Measurements from ENCODE around the gene PSTPIP2. TPM values are rescaled to one million over a fixed set of nuclear protein-coding genes. Genes with fewer than 3 reads are reported as not detected.
"Not testable (repeated sequence)": the region's sequence is repeated elsewhere in the genome, so short reads cannot be mapped to it uniquely, and the experiment has no call there.

PSTPIP2 gene
- total RNA-seq, 1 donor from 2014 or later = 7.9 TPM

- DNase-seq = no peak
Measured at GRCh38 chr18:46069524-46069923, 2.5 kb downstream of the PSTPIP2 start.

- no peak for DNase-seq
Measured at GRCh38 chr18:46068763-46069162, 3.3 kb downstream of the PSTPIP2 start.

DNA sequence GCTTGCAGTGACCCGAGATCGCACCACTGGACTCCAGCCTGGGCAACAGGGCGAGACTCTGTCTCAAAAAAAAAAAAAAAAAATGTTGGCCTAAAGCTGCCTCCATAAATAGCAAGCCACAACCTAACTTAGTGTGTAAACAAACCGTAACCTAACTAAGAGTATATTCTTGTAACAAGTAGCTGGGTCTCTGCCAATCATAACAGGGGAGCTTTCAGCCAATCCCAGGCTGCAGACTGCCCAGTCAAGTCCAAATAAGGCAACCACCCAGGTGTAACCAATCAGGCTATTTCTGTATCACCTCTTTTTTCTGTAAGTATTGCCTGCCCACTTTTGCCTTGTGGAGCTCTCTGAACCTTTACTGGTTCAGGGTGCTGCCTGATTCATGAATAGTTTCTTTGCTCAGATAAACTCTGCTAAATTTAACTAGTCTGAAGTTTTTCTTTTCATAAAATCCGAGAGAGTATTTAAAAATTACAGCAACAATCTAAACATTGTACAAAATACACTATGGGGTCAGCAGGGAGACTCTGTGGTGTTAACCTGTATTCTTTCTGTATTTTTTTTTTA lies 4.5 kb downstream of the PSTPIP2 start:
- DNase-seq = no peak

DNA sequence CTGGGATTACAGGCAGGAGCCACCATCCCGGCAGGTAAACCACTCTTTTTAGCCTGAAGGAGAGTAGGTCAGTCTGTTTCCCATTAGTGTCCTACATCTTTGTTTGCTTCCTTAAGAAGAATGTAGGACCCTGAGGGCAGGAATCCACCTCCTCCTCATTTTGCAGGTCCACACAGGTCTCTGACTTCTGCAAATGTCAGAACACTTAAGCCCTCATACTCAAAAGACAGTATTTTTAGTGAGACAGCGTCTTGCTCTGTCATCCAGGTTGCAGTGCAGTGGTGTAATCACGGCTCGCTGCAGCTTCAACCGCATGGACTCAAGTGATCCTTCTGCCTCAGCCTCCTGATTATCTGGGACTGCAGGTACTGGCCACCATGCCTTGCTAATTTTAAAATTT lies 9.3 kb downstream of the PSTPIP2 start:
- DNase-seq = no peak

DNA sequence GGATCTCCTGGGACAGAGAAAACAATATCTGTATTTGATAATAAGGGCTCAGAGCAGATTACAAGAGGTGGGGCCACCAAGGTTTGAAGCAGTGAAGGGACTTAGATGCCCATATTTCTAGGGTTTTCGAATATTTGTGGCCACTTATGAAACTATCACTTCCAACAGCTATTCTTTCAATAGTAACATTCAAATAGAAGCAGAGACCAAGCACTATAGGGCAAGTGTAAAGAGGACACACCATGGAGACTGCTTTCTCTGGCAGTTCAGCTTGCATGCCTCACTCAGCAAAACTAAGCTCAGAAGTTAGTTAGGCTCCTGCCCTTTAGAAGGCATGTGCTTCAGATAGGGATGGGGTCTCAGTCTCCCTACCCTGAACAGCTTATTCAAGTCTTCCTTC lies 10.3 kb downstream of the PSTPIP2 start:
- no peak for DNase-seq

GRCh38 chr18:46061387-46061786 lies 10.7 kb downstream of the PSTPIP2 start:
- no peak for DNase-seq

- no peak for DNase-seq
Measured at GRCh38 chr18:46060359-46060841, 11.7 kb downstream of the PSTPIP2 start.

GRCh38 chr18:46055838-46056230 lies 16.2 kb downstream of the PSTPIP2 start:
- DNase-seq = no peak

GRCh38 chr18:46054956-46055837 lies 16.9 kb downstream of the PSTPIP2 start:
- no peak for DNase-seq

- peak; percentile 68 for DNase-seq
Measured at GRCh38 chr18:46053368-46054095, 18.5 kb downstream of the PSTPIP2 start.

DNA sequence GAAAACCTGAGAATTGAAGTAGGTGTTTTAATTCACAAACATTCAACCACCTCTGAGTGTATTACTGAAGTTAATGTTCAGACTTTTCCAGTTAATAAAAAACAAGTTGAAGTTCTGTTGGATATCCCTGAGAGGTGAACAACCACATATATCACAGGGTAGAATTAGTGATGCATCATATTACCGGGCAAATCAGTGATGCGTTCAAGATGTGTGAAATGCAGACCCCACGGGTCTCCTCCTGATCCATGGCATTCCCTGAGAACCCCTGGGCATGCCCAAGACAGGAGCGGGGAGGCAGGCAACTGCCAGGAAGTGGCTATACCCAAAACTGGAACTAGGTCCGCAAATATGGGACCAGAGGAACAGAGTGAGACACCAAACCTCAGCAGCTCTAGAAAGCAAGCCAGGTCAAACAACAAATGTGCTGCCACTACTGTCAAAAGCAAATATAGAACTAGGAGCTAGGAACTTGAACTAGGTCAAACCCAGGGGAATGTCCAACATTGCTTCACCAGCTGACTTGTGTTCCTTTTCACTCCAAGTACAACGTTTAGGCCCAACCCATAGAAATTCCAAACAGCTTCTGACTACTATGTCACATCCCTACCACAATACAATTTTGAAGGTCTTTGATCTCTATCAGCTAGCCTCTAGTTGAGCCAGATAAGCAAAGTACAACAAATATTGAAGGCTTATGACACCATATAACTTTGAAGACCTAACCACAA lies 20.2 kb downstream of the PSTPIP2 start:
- DNase-seq = no peak

DNA sequence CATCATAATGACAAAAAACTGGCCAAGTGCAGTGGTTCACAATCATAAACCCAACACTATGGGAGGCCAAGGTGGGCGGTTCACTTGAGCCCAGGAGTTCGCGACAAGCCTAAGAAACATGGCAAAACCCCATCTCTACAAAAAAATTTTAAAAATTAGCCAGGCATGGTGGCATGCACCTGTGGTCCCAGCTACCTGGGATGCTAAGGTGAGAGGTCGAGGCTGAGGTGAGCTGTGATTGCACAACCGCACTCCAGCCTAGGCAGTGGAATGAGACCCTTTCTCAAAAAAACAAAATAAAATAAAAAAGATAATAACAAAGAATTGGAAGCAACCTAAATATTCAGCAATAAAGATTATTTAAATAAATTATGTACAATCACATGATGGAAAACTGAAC lies 21.8 kb downstream of the PSTPIP2 start:
- DNase-seq = no peak

GRCh38 chr18:46048641-46049040 lies 23.4 kb downstream of the PSTPIP2 start:
- DNase-seq = no peak

DNA sequence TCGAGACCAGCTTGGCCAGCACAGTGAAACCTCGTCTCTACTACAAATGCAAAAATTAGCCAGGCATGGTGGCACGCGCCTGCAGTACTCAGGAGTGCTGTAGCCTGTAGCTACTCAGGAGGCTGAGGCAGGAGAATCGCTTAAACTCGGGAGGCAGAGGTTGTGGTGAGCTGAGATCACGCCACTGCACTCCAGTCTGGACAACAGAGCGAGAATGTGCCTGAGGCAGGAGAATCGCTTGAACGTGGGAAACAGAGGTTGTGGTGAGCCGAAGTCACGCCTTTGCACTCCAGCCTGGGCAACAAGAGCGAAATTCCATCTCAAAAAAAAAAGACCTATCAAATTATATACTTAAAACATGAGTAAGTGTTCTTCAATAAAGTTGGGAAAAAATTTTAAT lies 24.7 kb downstream of the PSTPIP2 start:
- not testable (repeated sequence) for DNase-seq

- DNase-seq = no peak
Measured at GRCh38 chr18:46046688-46047087, 25.4 kb downstream of the PSTPIP2 start.

DNA sequence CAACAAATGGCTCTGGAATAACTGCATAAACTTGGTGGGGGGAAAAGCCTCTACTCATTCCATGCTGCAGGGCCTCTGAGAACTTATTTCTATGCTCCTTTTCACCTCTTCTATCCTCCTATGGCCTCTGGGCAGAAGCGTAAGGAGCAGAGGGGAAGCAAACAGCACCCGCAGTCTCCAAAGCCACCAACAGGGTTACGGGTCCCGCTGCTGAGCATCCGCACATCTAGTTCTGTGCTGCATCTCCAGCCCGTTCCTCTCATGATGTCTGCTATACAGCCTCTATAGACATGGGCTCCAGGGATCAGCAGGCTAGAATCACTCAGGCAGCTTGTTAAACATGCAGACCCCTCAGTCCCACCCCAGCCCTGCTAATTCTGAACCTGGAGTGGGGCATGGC lies 25.9 kb downstream of the PSTPIP2 start:
- DNase-seq = no peak

- no peak for DNase-seq
Measured at GRCh38 chr18:46042571-46043123, 29.4 kb downstream of the PSTPIP2 start.

GRCh38 chr18:46040747-46041104 lies 31.3 kb downstream of the PSTPIP2 start:
- no peak for DNase-seq

DNA sequence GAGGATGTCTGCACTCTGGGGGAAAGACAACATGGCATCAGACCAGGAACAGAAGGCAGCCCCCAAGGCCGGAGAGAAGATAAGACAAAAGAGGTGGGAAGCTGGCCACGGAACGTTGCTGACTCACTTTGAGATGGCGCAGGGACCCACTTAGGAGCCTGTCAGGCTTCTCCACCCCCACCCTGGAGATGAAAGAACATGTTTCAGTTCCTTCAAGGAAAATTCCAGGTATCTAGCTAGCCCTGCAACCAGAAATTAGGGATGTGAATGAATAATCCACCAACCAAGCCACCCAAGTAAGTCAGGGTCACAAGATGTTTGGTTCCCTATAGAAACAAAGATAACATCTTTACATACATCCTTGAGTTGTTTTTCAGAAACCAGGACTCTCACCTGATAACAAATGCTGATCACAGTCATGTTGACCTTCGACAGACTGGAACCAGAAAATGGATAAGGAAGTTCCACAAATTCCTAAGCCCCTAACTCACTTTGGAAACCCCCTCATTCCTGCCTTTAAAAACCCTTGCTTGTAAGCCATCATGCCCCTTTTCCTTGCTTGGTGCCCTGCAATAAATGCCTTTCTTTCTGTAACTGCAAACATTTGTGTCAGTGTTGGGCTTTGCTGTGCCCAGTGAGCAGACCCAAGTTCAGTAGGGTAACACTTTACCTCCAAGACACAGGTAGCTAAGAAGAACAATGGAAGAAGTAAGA lies 31.9 kb downstream of the PSTPIP2 start:
- DNase-seq = no peak

DNA sequence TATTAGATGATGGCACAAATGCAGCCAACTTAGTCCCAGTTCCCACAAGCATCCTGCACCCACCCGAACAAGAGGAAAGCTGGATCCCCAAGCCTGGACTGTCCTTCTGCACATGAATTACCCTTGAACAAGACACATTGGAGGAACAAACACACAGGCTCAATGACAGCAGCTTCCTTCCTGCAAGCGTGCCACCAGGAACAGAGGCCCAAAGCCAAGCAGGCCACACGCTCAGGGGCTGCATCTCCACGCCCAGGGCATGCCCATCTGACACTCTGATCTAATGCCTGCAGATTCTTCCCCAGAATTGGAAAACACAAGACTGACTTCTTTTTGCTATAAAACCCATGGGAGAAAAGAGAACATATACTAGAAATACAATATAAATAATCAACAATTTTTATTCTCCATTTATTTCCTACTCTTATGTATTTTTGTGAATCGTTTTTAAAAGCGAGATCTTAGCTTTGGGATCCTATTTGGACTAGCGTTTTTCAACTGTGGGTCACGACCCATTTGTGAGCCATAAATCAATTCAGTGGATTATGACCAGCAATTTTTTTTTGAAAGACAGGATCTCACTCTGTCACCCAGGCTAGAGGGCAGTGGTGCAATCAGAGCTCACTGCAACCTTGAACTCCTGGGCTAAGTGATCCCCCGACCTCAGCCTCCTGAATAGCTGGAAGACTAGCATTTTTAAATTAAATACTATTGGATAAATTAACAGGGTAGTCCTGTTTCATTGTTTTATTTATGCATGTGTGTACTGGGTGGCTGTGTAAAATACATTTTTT lies 34.4 kb downstream of the PSTPIP2 start:
- DNase-seq = no peak
